ENCODE data around the gene HECW1. TPM values are rescaled to one million over a fixed set of nuclear protein-coding genes. Genes with fewer than 3 reads are reported as not detected.
A peak's percentile ranks its signal among the peaks of the same experiment; 100 is the strongest.
"Not testable (repeated sequence)": the region's sequence is repeated elsewhere in the genome, so short reads cannot be mapped to it uniquely, and the experiment has no call there.

The HECW1 gene
- total and polyA plus RNA-seq, 4 donors: 0.05 TPM; not detected in 3

GRCh38 chr7:43584195-43584586 is 471.7 kb downstream of the HECW1 start:
- TF ChIP-seq HNF4A (conservative IDR thresholded peaks at IDR 0.05) (no peak), MAX (IDR thresholded peaks at IDR 0.05) (peak; percentile 47), YY1 (IDR thresholded peaks at IDR 0.05) (no peak), GABPA (IDR thresholded peaks at IDR 0.05 in 1 of 2, conservative IDR thresholded peaks at IDR 0.05 in 1 of 2) (no peak), CTCF (IDR thresholded peaks at IDR 0.05; ENCODE audit: low read depth, low read length, missing input control) (no peak), JUND (IDR thresholded peaks at IDR 0.05) (no peak), FOXA1 (IDR thresholded peaks at IDR 0.05) (no peak)
- WGBS: 19% methylated on average over 8 of the region's 8 CpGs
- Histone ChIP-seq H3K4me3 (ENCODE audit: low read depth in 1 of 3, low read length in 3 of 3) (peak overlapping the region; percentile 79 to 100 (median 85)), H3K9me3 (ENCODE audit: control insufficient read depth in 4 of 4, low read length in 3 of 4) (no peaks in the 10 kb centered on the region), H3K27me3 (ENCODE audit: control insufficient read depth in 4 of 4, insufficient read depth in 4 of 4, low read length in 3 of 4) (no peaks in the 10 kb centered on the region), H3K9ac (ENCODE audit: low read depth in 1 of 2, low read length in 2 of 2) (peak overlapping the region; percentile 52 to 90), H3K27ac (ENCODE audit: low read depth in 1 of 2, low read length in 2 of 2) (peak overlapping the region; percentile 86 to 94), H3K4me1 (ENCODE audit: control insufficient read depth in 4 of 4, insufficient read depth in 4 of 4, low read length in 3 of 4) (peaks cover 7 to 14% (median 9%) of the 10 kb centered on the region in 4 donors), H3K36me3 (ENCODE audit: control insufficient read depth in 4 of 4, insufficient read depth in 3 of 4, low read depth in 1 of 4, low read length in 3 of 4) (no peaks in the 10 kb centered on the region)
- DNase-seq (ENCODE audit: low spot score): no peak

GRCh38 chr7:43584733-43585132 is 472.3 kb downstream of the HECW1 start:
- H3K27me3 ChIP-seq (ENCODE audit: control insufficient read depth in 4 of 4, insufficient read depth in 4 of 4, low read length in 3 of 4); H3K36me3 ChIP-seq (ENCODE audit: control insufficient read depth in 4 of 4, insufficient read depth in 3 of 4, low read depth in 1 of 4, low read length in 3 of 4); H3K9me3 ChIP-seq (ENCODE audit: control insufficient read depth in 4 of 4, low read length in 3 of 4); DNase-seq (ENCODE audit: low spot score): not testable (repeated sequence)
- peaks cover 7 to 14% (median 9%) of the 10 kb centered on the region in 4 donors for H3K4me1 ChIP-seq (ENCODE audit: control insufficient read depth in 4 of 4, insufficient read depth in 4 of 4, low read length in 3 of 4)
- peak overlapping the region in 1 of 2 donors; percentile 7 for H3K27ac ChIP-seq (ENCODE audit: low read depth in 1 of 2, low read length in 2 of 2)
- peak overlapping the region in 1 of 2 donors; percentile 52 for H3K9ac ChIP-seq (ENCODE audit: low read depth in 1 of 2, low read length in 2 of 2)
- H3K4me3 ChIP-seq (ENCODE audit: low read depth in 1 of 3, low read length in 3 of 3): peak overlapping the region in 1 of 3 donors; percentile 100
- 88% methylated on average over 11 of the region's 11 CpGs for WGBS

GRCh38 chr7:43585562-43585961 is 473.1 kb downstream of the HECW1 start:
- H3K27ac ChIP-seq (ENCODE audit: low read depth in 1 of 2, low read length in 2 of 2): no peak overlapping the region
- H3K27me3 ChIP-seq (ENCODE audit: control insufficient read depth in 4 of 4, insufficient read depth in 4 of 4, low read length in 3 of 4): no peaks in the 10 kb centered on the region
- H3K4me3 ChIP-seq (ENCODE audit: low read depth in 1 of 3, low read length in 3 of 3): no peak overlapping the region
- no peaks in the 10 kb centered on the region for H3K9me3 ChIP-seq (ENCODE audit: control insufficient read depth in 4 of 4, low read length in 3 of 4)
- H3K4me1 ChIP-seq (ENCODE audit: control insufficient read depth in 4 of 4, insufficient read depth in 4 of 4, low read length in 3 of 4): peaks cover 7 to 14% (median 9%) of the 10 kb centered on the region in 4 donors
- TF ChIP-seq JUND (IDR thresholded peaks at IDR 0.05) (no peak), YY1 (IDR thresholded peaks at IDR 0.05) (no peak), TAF1 (conservative IDR thresholded peaks at IDR 0.05) (no peak), HNF4A (conservative IDR thresholded peaks at IDR 0.05) (peak in 1 of 2 donors; percentile 31), NR2F2 (IDR thresholded peaks at IDR 0.05) (no peak), ATF3 (IDR thresholded peaks at IDR 0.05) (peak; percentile 13), CTCF (IDR thresholded peaks at IDR 0.05; ENCODE audit: low read depth, low read length, missing input control) (no peak), MAX (IDR thresholded peaks at IDR 0.05) (no peak), EGR1 (IDR thresholded peaks at IDR 0.05; ENCODE audit: low read depth in 2 of 2) (no peak), REST (IDR thresholded peaks at IDR 0.05) (no peak), RAD21 (IDR thresholded peaks at IDR 0.05) (peak in 1 of 2 donors; percentile 26), HNF4G (IDR thresholded peaks at IDR 0.05) (no peak), RXRA (IDR thresholded peaks at IDR 0.05) (no peak), FOXA1 (IDR thresholded peaks at IDR 0.05) (no peak)
- 49% methylated on average over 2 of the region's 2 CpGs for WGBS
- H3K9ac ChIP-seq (ENCODE audit: low read depth in 1 of 2, low read length in 2 of 2): peak overlapping the region in 1 of 2 donors; percentile 50
- no peaks in the 10 kb centered on the region for H3K36me3 ChIP-seq (ENCODE audit: control insufficient read depth in 4 of 4, insufficient read depth in 3 of 4, low read depth in 1 of 4, low read length in 3 of 4)
- DNase-seq (ENCODE audit: low spot score): no peak
